ENCODE data around the gene BLOC1S5. TPM values are rescaled to one million over a fixed set of nuclear protein-coding genes. Genes with fewer than 3 reads are reported as not detected.

The BLOC1S5 gene
- total and polyA plus RNA-seq, 2 of the 8 experiments (the other 6 are each of a cell fraction or from before 2014, with no cell fraction given): 3.4 to 17.2 TPM

DNA sequence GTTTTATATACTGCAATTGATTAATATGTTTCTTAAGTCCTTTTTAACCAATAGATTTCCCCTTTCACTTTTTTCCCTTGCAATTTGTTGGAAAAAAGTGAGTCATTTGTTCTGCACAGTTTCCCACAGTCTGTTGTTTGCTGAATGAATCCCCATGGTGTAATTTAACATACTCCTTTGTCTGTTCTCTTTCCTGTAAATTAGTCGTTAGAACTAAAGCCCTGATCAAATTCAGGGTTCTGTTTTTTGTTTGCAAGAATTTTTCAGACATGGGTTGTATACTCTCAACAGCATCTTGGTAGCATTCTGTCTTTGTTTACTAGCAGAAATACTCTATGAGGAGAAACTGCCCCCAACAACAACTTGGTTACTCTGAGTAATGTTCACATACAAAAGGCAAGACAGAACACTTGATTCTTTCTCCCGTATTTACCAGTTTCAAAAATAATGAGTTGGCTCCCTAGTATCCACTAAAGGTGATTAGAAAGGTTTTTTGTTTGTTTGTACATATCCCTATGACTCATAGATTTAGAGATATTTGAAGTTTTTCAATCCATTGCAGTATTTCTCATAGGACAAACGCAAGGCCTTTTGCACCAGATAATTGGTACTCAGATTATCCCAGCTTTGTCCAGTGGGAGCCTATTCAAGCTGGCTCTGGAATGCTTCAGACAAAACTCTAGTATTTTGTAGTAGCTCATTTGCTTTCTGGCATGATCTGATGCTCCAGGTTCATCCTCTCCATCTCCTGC lies 16.5 kb downstream of the BLOC1S5 start:
- Histone ChIP-seq H2AK5ac (ENCODE audit: low read depth, low read length) (no peak overlapping the region), H4K20me1 (replicated peaks in 1 of 2; ENCODE audit: control insufficient read depth in 1 of 2, insufficient read depth in 2 of 2, low read length in 2 of 2) (peaks cover 0 to 3% of the 10 kb centered on the region in 2 experiments), H3K23me2 (ENCODE audit: low read depth, low read length) (no peaks in the 10 kb centered on the region), H3K9ac (replicated peaks in 1 of 4; ENCODE audit: extremely low read depth in 1 of 4, low read depth in 3 of 4, low read length in 3 of 4) (no peak overlapping the region), H2BK15ac (ENCODE audit: low read length) (no peak overlapping the region), H4K5ac (ENCODE audit: insufficient read length, low read depth, low read length) (no peak overlapping the region), H3K23ac (ENCODE audit: insufficient read length) (no peak overlapping the region), H4K8ac (ENCODE audit: extremely low read depth, insufficient read depth, low read length) (no peak overlapping the region), H2AFZ (ENCODE audit: low read length) (no peak overlapping the region), H3K36me3 (ENCODE audit: control insufficient read depth in 2 of 4, insufficient read depth in 4 of 4, low read length in 3 of 4) (peaks cover 0 to 2% (median 0%) of the 10 kb centered on the region in 4 experiments; a peak in 2 of 8 replicates), H2BK5ac (ENCODE audit: low read depth, low read length) (no peak overlapping the region), H3K4me1 (replicated peaks in 1 of 4; ENCODE audit: control insufficient read depth in 3 of 4, insufficient read depth in 4 of 4, low read length in 3 of 4) (0 out of 7 replicates have a peak, but pooled peaks cover 0 to 2% (median 2%) of the 10 kb centered on the region in 4 experiments), H3K56ac (replicated peaks; ENCODE audit: insufficient read length, low read depth, low read length) (no peak overlapping the region), H2BK12ac (ENCODE audit: low read depth, low read length) (no peak overlapping the region), H3K9me3 (ENCODE audit: insufficient read depth in 2 of 2, low read depth in 1 of 2, low read length in 1 of 2) (no peaks in the 10 kb centered on the region), H3K27me3 (replicated peaks in 1 of 4; ENCODE audit: control insufficient read depth in 3 of 4, extremely low read depth in 1 of 4, insufficient read depth in 3 of 4, low read length in 3 of 4) (no peaks in the 10 kb centered on the region), H3K4me2 (ENCODE audit: insufficient read depth in 1 of 2, low read depth in 2 of 2, low read length in 2 of 2) (no peak overlapping the region), H3K14ac (ENCODE audit: insufficient read length) (no peak overlapping the region), H2BK20ac (ENCODE audit: low read length) (no peak overlapping the region), H4K91ac (replicated peaks; ENCODE audit: insufficient read length, low read length) (no peak overlapping the region), H2BK120ac (replicated peaks; ENCODE audit: low read depth, low read length) (no peak overlapping the region), H3K79me2 (ENCODE audit: control insufficient read depth in 1 of 2, insufficient read depth in 2 of 2, low read length in 2 of 2) (no peaks in the 10 kb centered on the region), H3K18ac (ENCODE audit: extremely low read depth, low read length) (no peak overlapping the region), H3K79me1 (ENCODE audit: low read depth, low read length) (peaks cover 2% of the 10 kb centered on the region; the same call in 1 of the 2 replicates), H3K27ac (ENCODE audit: low read depth, low read length) (no peak overlapping the region), H3K4ac (replicated peaks; ENCODE audit: insufficient read length, low read depth, low read length) (no peak overlapping the region), H3K4me3 (ENCODE audit: extremely low read depth in 1 of 4, insufficient read depth in 2 of 4, low read depth in 3 of 4, low read length in 4 of 4) (no peak overlapping the region)
- ChIA-PET POLR2A (ENCODE audit: partially characterized antibody) (no interaction called here), CTCF (ENCODE audit: partially characterized antibody) (interaction anchor here (0.7 kb wide), 1 partner anchor 20 kb away, joined by 3 read pairs; no protein-coding TSS in a partner anchor)
- 70% methylated on average over 3 of the region's 3 CpGs; no CpG with 5 or more reads in 1 of the 2 experiments for WGBS, 2 experiments (ENCODE audit: extremely low coverage in 1 of 2, insufficient coverage in 1 of 2, insufficient read length in 1 of 2, insufficient replicate concordance in 2 of 2, low coverage in 1 of 2, low lambda C conversion rate in 2 of 2, missing lambda C conversion rate in 1 of 2)
- DNase-seq (ENCODE audit: low read depth in 1 of 2, low spot score in 2 of 2) (no peak), FAIRE-seq (no peak)
- no peak for TF ChIP-seq EZH2 (IDR thresholded peaks at IDR 0.05; ENCODE audit: low read depth, low read length, severe bottlenecking)
- TF ChIP-seq RAD21 (IDR thresholded peaks at IDR 0.05 in 1 of 2, conservative IDR thresholded peaks at IDR 0.05 in 1 of 2; ENCODE audit: low read depth in 2 of 2, low read length in 2 of 2): no peak
- no peak for TF ChIP-seq SAP30 (IDR thresholded peaks at IDR 0.05; ENCODE audit: insufficient read depth, insufficient replicate concordance, low read length)
- TF ChIP-seq SP4 (IDR thresholded peaks at IDR 0.05; ENCODE audit: low read length): no peak
- no peak for TF ChIP-seq BACH1 (IDR thresholded peaks at IDR 0.05; ENCODE audit: low read length)
- no peak for TF ChIP-seq ATF3 (IDR thresholded peaks at IDR 0.05; ENCODE audit: insufficient read depth, low read depth, low read length)
- TF ChIP-seq GABPA (IDR thresholded peaks at IDR 0.05; ENCODE audit: borderline replicate concordance, insufficient read depth, low read length): no peak
- no peak for TF ChIP-seq NRF1 (IDR thresholded peaks at IDR 0.05; ENCODE audit: low read depth, low read length)
- TF ChIP-seq E2F6 (IDR thresholded peaks at IDR 0.05): no peak
